Measurements from ENCODE around the gene ADAMTS3.
"Not testable (repeated sequence)": the region's sequence is repeated elsewhere in the genome, so short reads cannot be mapped to it uniquely, and the experiment has no call there.

Gene ADAMTS3

DNA sequence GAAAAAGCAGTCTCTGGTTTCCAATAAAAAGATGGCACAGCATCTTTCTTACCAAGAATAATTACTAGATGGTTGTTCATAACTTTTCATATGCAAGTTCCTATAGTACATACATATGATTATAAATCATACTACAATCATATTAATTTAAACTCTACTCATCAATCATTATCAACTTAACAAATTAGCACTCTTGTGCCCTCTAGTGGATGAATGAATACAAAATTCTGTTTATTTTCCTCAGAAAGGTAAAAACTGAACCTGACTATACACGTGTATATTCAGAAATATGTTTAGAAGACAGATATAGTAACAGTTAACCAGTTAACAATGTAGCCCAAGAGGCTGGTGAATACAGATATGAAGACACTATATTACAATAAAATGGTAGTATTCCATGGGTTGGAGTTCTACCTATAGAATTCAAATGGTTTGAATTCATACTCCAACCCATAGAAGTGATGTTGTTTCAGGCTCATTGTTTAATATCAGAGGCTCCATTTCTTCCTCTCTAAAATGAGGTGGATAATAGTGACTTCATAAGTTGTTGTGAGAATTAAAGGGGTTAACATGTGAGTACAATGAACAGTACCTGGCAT is 100.0 kb downstream of the ADAMTS3 start:
- no peak for DNase-seq (ENCODE audit: low read depth)

DNA sequence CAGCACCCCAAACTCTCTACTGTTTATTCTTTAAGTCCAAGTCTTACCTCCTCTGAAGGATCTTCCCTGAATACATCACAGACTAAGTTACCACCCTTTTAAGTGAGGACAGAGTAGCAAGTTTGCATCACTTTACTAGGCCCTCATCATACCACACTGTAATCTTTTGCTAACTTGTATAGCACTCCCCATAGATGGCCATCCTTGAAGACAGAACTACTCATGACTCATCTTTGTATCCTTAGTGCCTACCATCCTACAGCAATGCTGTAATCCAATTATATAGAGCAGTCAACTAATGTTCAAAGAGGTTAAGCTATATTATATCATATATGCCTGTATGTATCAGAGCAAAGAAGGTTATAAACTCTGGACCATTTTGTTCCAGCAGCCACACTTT is 101.4 kb downstream of the ADAMTS3 start:
- DNase-seq (ENCODE audit: low read depth), result no peak

DNA sequence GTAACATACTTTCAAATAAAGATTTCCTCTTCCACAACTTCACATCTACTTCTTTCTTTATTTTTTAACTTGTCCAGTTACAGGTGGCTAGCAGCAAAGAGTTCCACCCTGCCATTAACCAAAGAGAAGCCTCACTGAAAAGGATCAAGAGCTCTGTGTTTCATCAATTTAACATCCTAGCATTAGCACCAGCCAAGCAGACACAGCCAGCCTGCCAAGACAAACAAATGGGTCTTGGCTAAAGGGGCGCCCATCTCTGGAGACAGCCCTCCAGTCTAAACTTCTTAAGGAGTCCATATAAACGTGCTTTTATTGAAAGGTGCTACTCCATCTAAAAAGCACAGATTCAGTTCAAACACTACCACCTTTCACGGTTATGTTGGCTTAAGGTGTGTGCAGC is 105.3 kb downstream of the ADAMTS3 start:
- no peak for DNase-seq (ENCODE audit: low read depth)

DNA sequence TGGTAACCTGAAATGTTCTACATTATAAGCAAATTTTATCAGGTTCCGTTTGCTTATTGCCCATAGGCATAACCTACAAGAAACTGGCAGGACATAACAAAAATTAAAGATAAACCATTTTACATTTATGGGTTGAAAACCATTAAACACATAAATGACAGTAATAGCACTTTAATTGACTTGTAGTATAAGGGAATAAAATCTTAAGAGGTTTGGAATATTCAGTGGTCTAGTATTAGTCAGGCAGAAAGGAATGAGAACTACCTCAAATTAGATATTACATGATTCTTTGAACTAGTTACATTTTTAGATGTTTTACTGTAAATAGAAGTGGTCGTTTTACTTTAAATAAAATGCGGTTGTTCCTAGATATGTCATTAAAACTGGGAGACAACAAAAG is 111.9 kb downstream of the ADAMTS3 start:
- no peak for DNase-seq (ENCODE audit: low read depth)

DNA sequence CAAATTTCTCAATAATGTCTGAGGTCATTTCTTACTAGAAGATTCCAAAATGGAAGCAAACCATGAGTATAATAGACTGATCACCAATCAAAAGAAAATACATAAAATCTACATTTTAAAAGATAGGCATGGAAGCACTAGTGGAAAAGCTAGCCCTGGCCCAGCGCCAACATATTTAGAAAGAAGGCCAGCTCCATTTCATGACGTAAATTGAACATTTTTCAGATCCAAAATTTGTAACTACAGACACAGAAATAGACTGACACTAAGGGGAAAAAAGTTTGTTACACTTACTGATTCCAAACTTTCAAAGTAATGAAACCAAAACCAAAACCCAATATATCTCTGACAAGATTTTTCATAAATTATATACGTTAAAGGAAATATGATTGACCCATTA is 117.7 kb downstream of the ADAMTS3 start:
- DNase-seq (ENCODE audit: low read depth), result no peak

DNA sequence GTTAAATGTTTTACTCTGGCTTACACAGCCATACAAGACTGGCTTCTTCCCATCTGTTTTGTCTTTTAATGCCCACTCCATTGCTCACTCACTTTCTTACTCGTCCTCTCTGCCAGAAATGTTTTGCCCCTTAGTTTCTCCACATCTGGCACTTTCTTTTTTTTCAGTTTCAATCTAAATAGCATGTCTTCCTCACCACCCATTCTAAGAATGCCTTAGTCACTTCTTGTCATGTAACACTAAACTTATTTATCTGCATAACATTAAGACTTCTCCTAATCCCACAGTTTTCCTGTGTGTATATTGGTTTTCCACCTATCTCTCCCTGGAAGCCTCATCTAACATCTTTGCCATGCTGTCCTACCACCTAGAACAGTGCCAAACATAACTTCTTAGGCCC is 119.3 kb downstream of the ADAMTS3 start:
- DNase-seq (ENCODE audit: low read depth), result no peak

DNA sequence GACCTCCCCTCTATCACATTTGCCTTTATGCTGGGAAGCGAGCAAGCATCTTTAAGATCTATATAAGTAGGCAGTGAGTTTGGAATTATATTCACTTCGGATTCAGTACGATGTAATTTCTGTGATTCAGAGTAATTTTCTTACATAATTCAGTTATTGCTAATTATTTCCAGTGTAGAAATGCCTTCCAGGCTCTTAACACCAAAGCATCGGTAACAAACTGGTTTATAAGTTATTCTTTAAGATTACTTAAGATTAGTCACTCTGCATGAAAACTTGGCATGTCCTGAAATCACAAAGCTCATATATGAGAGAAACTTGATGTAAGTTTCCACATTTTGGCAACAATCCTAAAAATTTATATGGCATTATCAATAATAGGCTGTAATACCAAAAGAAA is 120.8 kb downstream of the ADAMTS3 start:
- DNase-seq (ENCODE audit: low read depth), result no peak

DNA sequence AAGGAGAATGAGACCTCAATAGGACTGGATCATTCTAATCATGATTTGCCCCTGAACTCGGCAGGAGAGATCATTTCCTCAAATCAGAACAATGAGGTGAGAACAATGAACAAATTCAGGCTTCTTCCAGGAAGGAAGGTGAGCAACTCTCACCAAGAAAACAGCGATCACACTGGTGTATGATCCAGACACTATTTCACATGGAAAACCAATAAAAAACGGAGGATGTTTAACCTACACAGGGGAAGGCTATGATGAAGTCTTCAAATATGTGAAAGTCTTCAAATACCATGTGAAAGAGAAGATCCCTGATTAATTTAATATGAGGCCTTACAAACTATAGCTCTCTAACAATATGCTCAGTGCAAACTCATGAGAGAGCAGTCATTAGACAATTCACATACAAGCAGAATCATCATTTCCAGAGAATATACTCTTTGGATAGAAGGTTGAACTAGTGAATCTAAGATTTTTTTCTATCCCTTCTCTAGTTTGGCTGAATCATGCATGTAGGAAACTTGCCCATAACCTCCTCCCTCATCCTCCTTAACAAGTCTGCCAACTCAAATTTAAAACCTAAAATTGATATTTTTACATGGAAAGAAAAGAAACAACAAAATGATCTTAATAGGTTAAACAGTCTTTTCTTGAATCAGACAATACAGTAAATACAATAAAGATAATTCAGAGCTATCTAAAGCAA is 122.5 kb downstream of the ADAMTS3 start:
- no peak for DNase-seq (ENCODE audit: low read depth)

DNA sequence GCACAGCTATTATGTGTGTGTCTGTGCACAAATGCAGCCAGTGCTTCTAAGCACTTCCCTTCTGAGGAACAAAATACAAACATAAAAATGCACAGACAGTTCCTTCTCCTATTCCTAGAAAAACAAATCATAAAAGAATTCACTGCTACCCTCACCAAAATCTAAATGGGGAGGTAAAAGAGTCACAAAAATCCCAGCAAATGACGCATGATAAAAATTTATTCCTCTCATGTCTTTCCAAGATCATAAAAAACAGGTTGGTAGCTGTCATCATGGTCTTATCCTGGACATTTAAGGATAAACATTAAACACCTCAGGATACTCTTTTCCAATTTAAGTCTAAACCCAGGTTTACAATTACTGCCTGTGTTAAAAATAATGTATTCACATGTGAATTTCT is 124.9 kb downstream of the ADAMTS3 start:
- DNase-seq (ENCODE audit: low read depth), result no peak

DNA sequence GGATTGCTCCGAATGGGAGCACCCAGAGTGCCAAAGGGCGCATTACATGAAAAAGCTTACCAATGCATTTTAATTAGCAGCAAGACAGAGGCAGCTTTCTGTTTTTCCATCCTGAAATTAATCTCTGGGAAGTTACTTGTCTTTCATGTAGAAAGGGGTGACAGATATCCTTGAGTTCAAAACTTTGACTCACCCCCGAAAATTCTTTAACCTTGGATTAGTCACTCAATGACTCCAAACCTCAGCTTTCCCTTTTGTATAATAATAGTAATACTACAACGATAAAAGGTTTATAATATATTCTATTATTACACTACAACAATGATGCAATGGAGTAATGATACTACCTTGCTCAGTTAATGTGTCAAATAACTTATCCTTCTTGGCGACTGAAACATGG is 126.3 kb downstream of the ADAMTS3 start:
- no peak for DNase-seq (ENCODE audit: low read depth)

DNA sequence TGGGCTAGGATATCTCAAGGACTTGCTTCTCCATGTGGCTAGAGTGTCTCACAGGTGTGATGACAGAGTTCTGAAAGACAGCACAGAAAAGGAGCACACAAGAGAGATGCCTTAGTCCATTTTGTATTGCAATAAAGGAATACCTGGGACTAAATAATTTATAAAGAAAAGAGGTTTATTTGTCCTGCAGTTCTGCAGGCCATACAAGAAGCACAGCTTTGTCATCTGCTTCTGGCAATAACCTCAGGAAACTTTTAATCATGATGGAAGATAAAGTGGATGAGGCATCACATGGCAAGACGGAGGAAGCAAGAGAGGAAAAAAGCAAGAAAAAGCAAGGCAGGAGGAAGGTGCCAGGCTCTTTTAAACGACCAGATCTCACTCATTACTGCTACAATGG is 126.9 kb downstream of the ADAMTS3 start:
- DNase-seq (ENCODE audit: low read depth), result no peak

DNA sequence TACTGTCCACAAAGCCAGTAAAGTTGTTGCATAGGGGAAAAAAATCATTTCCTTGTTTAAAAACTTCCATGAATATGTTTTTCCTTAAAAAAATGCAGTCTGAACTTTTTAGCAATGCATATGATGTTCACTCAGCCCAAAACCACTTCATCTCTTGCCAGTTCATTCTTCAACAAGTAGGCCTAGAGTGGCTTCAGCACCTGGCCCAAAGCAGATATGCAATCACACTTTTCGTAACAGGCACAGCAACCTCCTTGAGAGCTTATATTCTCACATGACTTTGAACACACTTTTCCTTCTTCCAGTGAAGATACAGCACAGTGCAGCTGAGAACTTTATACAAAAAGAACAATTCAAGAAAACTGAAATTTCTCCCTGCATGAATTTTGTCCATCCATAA is 128.6 kb downstream of the ADAMTS3 start:
- no peak for DNase-seq (ENCODE audit: low read depth)

DNA sequence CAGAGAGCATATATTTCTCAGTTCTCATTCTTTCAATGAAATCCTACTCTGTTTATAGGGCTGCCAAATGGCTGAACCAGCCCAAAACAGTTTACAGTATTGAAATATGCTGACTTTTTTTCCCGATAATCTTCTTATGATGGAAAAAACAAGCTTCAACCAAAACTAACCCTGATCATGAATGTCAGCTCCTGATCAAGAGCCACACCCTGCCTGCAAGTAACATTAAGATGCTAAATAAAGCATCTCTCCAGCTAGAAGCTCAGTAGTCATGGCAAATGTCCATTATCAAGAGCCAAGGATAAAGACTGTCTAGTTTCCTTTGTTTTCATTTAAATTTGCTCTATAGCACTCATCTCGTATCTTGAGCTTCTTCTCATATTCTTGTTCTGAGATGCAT is 136.0 kb downstream of the ADAMTS3 start:
- no peak for DNase-seq (ENCODE audit: low read depth)

DNA sequence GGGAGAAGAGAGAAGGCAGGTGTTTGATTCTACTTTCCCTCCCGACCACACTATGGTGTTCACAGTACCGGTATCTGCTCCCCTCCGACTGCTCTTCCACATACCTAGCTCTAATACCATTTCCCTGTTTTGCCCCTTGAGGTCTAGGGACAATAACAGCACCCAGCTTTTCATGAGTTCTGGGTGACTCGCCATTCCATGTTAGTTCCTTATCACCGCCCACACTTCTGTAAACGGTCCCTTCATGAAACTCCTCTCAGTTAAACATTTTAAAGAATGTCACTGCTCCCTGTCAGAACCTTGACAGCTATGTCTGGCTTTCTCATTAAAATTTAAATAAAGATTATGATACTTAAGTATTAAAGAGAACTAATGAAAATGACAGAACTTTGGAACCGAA is 136.7 kb downstream of the ADAMTS3 start:
- DNase-seq (ENCODE audit: low read depth), result no peak

DNA sequence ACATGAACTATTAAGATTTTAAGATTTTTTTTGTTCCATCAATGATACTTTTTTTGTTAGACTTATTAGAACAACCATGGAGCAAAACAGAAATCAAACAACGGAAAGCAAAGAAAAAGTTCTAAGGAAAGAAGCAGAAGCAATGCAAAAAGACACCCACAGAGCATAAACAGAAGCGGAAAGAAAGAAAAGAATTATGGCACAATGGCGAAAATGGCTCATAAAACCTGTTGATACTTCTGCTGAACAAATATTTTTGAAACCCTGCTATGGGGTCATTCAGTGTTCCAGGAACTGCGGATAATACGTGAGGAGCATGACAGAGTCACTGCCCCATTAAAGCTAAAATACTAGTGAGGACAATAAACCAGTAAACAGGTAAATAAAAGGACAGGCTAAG is 138.0 kb downstream of the ADAMTS3 start:
- DNase-seq (ENCODE audit: low read depth), result no peak

DNA sequence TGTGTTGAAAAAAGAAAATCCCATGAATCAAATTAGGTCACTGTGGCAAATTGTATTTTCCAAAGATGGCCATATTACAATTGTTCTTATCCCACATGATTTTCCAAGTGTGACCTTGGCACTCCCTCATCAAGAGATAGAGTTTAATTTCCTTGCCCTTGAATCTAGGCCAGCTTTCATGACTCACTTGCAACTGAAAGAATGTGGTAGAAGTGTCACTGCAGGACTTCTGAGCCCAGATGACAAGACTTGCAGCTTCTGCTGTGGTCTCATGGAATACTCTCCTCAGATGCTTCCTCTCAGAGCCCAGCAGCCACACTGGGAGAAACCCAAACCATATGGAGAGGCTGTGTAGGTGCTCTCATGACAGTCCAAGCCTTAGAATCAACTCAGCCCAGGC is 139.0 kb downstream of the ADAMTS3 start:
- no peak for DNase-seq (ENCODE audit: low read depth)

DNA sequence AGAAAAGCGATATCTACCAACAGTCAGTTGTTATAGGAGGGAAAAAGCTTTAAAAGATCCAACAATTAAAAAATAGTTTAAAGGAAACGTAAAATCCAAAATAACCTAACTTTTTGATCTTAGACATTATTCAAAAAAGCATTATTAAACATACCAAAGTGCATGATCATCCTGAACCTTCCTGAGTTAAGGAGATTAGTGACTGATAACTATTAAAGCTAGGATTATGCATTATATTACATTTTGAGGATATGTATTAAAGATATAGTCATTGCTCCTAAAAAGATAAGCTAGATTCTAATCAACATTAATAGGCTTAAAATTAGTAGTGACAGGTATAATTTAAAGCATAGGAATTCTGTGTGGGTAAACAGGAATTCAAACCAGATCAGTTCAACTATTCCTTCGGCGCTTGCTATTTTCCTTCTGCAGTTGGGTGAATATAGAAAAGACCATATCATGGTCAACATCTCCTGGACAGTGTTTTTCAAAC is 139.6 kb downstream of the ADAMTS3 start:
- DNase-seq (ENCODE audit: low read depth), result no peak

DNA sequence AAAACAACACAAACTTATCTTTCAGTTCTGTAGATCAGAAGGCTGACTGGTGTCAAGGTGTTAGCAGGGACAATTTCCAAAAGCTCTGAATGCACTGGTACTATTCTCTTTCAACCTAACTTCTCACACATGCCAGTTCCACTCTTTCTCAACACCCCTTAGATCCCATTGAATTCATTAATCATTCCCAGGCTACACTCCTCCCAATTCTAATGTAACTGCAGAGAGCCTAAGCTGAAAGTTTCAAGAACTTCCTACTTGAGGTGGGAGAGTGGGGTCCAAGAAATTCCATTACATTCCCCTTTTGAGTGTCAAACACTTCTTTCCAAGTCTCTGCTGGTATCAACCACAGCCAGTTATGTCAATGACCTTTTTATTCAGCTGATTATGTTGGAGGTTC is 142.0 kb downstream of the ADAMTS3 start:
- no peak for DNase-seq (ENCODE audit: low read depth)

DNA sequence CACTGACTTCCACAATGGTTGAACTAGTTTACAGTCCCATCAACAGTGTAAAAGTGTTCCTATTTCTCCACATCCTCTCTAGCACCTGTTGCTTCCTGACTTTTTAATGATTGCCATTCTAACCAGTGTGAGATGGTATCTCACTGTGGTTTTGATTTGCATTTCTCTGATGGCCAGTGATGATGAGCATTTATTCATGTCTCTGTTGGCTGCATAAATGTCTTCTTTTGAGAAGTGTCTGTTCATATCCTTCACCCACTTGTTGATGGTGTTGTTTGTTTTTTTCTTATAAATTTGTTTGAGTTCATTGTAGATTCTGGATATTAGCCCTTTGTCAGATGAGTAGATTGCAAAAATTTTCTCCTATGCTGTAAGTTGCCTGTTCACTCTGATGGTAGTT is 143.1 kb downstream of the ADAMTS3 start:
- not testable (repeated sequence) for DNase-seq (ENCODE audit: low read depth)

DNA sequence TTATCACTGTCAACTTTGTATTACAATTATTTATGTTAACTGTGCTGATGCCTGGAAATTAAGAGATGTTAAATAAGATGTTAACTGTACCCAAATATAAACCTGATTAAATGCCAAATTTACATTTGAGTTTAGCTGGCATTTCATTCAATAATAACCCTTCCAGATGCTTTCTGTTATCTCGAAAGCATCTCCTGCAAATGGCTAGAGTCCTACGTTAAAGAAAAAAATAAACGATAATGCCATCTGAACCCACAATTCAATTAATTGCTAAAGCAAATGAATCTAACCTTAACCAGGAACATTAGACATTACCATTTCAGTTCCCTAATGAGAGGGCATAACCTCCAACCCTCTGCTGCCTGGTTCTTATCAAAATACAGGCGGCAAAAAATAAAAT is 145.0 kb downstream of the ADAMTS3 start:
- DNase-seq (ENCODE audit: low read depth), result no peak

DNA sequence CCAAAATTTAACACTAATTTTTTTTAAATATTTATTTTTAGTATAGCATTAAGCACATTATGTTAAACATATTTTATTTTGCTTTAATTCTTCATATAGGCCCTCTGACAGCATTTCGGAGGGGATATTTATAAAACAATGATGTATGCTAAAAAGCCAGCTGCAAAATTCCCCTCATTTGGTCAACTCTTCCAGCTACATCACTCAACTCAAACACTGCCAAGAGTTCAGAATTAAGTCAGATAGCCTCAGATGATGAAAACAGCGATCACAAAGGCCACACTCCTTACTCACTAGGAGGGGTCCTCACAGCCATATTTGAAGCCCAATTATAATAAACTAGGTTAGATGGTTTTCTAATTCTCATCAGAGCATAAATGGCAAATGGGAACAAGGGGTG is 146.6 kb downstream of the ADAMTS3 start:
- DNase-seq (ENCODE audit: low read depth), result no peak

DNA sequence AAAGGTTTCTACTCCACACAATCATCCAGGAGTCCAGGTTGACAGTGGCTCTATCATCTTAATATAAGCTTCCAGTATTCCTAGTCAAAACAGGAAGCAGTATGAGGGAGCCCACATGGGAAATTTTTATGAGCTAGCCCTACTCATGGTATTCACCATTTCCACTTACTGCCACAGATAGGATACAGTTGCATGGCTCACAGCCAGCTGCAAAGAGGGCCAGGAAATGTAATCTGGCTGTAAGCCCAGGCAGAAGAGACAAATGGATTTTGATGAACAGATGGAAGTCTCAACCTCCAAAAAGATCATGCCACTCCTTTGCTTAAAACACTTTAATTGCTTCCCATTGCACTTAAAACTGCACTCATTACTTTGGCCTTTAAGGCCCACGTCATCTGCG is 150.6 kb downstream of the ADAMTS3 start:
- no peak for DNase-seq (ENCODE audit: low read depth)

DNA sequence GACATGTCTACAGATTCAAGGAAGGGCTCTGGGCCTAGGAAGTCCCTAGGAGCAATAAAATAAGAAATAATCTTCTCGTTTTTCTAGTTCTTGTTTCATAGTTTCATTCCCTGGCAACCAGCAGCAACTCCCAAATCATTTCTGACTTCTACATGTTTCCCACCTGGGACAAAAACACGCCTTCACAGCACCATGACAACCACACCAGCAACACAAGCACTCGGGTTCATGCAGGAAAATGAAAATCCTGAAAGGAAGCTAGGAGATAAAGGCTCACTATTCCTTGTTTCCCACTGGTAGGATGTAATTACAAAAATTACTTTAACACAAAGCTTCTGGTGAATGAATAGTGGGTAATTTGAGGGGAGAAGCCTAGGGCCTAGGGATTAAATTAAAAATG is 158.9 kb downstream of the ADAMTS3 start:
- DNase-seq (ENCODE audit: low read depth), result no peak

DNA sequence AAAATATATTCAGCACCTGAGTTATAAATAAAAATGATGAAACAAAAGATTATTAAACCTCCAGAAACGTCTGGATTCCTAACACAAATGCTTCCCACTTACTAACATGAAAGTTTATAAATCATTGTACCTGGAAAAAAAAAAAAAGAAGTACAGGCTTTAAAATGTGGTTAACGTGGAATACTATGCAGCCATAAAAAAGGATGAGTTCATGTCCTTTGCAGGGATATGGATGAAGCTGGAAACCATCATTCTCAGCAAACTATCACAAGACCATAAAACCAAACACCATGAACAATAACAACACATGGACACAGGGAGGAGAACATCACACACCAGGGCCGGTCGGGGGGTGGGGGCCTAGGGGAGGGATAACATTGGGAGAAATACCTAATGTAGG is 160.5 kb downstream of the ADAMTS3 start:
- no peak for DNase-seq (ENCODE audit: low read depth)

Measured in activated T-cell treated with anti-CD3 and anti-CD28 coated beads for 1 hour (primary cell).